ENCODE measurements around the gene EPHB6.
A peak's percentile ranks its signal among the peaks of the same experiment; 100 is the strongest.

EPHB6 gene

GRCh38 chr7:142863891-142864685 lies 9.2 kb downstream of the EPHB6 start:
- Histone ChIP-seq H3K36me3 (ENCODE audit: control insufficient read depth in 4 of 4, insufficient read depth in 4 of 4, low read length in 3 of 4) (peaks cover 9 to 29% (median 17%) of the 10 kb centered on the region in 4 experiments), H3K27ac (ENCODE audit: insufficient read depth in 1 of 2, low read depth in 1 of 2, low read length in 2 of 2, poor library complexity in 1 of 2, severe bottlenecking in 2 of 2) (no peak overlapping the region), H3K27me3 (replicated peaks in 2 of 5; ENCODE audit: control insufficient read depth in 4 of 5, insufficient read depth in 5 of 5, low read length in 4 of 5) (no peaks in the 10 kb centered on the region), H3K4me3 (ENCODE audit: control insufficient read depth in 1 of 7, extremely low read depth in 1 of 7, insufficient read depth in 4 of 7, low read depth in 2 of 7, low read length in 6 of 7) (no peak overlapping the region), H3K4me1 (ENCODE audit: control extremely low read depth in 1 of 4, control insufficient read depth in 4 of 4, insufficient read depth in 4 of 4, low read length in 3 of 4) (peaks cover 0 to 18% (median 15%) of the 10 kb centered on the region in 4 experiments), H3K9me3 (ENCODE audit: control extremely low read depth in 1 of 5, control insufficient read depth in 4 of 5, insufficient read depth in 2 of 5, low read depth in 1 of 5, low read length in 4 of 5) (no peaks in the 10 kb centered on the region)
- ChIA-PET POLR2A (no interaction called here), CTCF (interaction anchor here (0.6 to 5.0 kb wide), 6 partner anchors 8 to 490 kb away, joined by 3 to 28 read pairs (median 4); no protein-coding TSS in a partner anchor)
- DNase-seq = no peak
- WGBS (ENCODE audit: insufficient coverage) = 98% methylated on average over 34 of the region's 37 CpGs

GRCh38 chr7:142864980-142865747 lies 10.3 kb downstream of the EPHB6 start:
- POLR2A ChIA-PET = no interaction called here
- no peak for DNase-seq

GRCh38 chr7:142865766-142866165 lies 10.9 kb downstream of the EPHB6 start:
- no peaks in the 10 kb centered on the region for H3K9me3 ChIP-seq (ENCODE audit: control extremely low read depth in 1 of 5, control insufficient read depth in 4 of 5, insufficient read depth in 2 of 5, low read depth in 1 of 5, low read length in 4 of 5)
- peaks cover 0 to 16% (median 15%) of the 10 kb centered on the region in 4 experiments for H3K4me1 ChIP-seq (ENCODE audit: control extremely low read depth in 1 of 4, control insufficient read depth in 4 of 4, insufficient read depth in 4 of 4, low read length in 3 of 4)
- WGBS (ENCODE audit: insufficient coverage) = 37% methylated on average over 11 of the region's 13 CpGs
- ChIA-PET POLR2A (no interaction called here), CTCF (interaction anchor here (0.6 to 5.0 kb wide), 18 partner anchors 7 to 443 kb away, joined by 3 to 28 read pairs (median 4); partner anchors contain the start of gene EPHB6)
- no peak overlapping the region for H3K27ac ChIP-seq (ENCODE audit: insufficient read depth in 1 of 2, low read depth in 1 of 2, low read length in 2 of 2, poor library complexity in 1 of 2, severe bottlenecking in 2 of 2)
- peak overlapping the region in 2 of 7 experiments; percentile 7 to 23 for H3K4me3 ChIP-seq (ENCODE audit: control insufficient read depth in 1 of 7, extremely low read depth in 1 of 7, insufficient read depth in 4 of 7, low read depth in 2 of 7, low read length in 6 of 7)
- DNase-seq = no peak
- peaks cover 9 to 38% (median 23%) of the 10 kb centered on the region in 4 experiments for H3K36me3 ChIP-seq (ENCODE audit: control insufficient read depth in 4 of 4, insufficient read depth in 4 of 4, low read length in 3 of 4)
- no peaks in the 10 kb centered on the region for H3K27me3 ChIP-seq (replicated peaks in 2 of 5; ENCODE audit: control insufficient read depth in 4 of 5, insufficient read depth in 5 of 5, low read length in 4 of 5)

More at GRCh38 chr7:142864980-142865747, 10.3 kb downstream of the EPHB6 start:
- Histone ChIP-seq H3K36me3 (ENCODE audit: control insufficient read depth in 4 of 4, insufficient read depth in 4 of 4, low read length in 3 of 4) (peaks cover 9 to 32% (median 20%) of the 10 kb centered on the region in 4 experiments), H3K4me3 (ENCODE audit: control insufficient read depth in 1 of 7, extremely low read depth in 1 of 7, insufficient read depth in 4 of 7, low read depth in 2 of 7, low read length in 6 of 7) (peak overlapping the region in 1 of 7 experiments; percentile 23), H3K4me1 (ENCODE audit: control extremely low read depth in 1 of 4, control insufficient read depth in 4 of 4, insufficient read depth in 4 of 4, low read length in 3 of 4) (peaks cover 0 to 16% (median 15%) of the 10 kb centered on the region in 4 experiments), H3K27me3 (replicated peaks in 2 of 5; ENCODE audit: control insufficient read depth in 4 of 5, insufficient read depth in 5 of 5, low read length in 4 of 5) (no peaks in the 10 kb centered on the region), H3K27ac (ENCODE audit: insufficient read depth in 1 of 2, low read depth in 1 of 2, low read length in 2 of 2, poor library complexity in 1 of 2, severe bottlenecking in 2 of 2) (no peak overlapping the region), H3K9me3 (ENCODE audit: control extremely low read depth in 1 of 5, control insufficient read depth in 4 of 5, insufficient read depth in 2 of 5, low read depth in 1 of 5, low read length in 4 of 5) (no peaks in the 10 kb centered on the region)
- 54% methylated on average over 14 of the region's 14 CpGs for WGBS (ENCODE audit: insufficient coverage)
- CTCF ChIA-PET = interaction anchor here (0.9 to 5.0 kb wide), 11 partner anchors 8 to 257 kb away, joined by 3 to 28 read pairs (median 5); partner anchors contain the start of gene EPHB6

- peaks cover 0 to 16% (median 15%) of the 10 kb centered on the region in 4 experiments for H3K4me1 ChIP-seq (ENCODE audit: control extremely low read depth in 1 of 4, control insufficient read depth in 4 of 4, insufficient read depth in 4 of 4, low read length in 3 of 4)
- ChIA-PET CTCF (interaction anchor here (0.6 to 5.0 kb wide), 15 partner anchors 9 to 443 kb away, joined by 3 to 28 read pairs (median 4); partner anchors contain the start of gene EPHB6), POLR2A (no interaction called here)
- no peaks in the 10 kb centered on the region for H3K27me3 ChIP-seq (replicated peaks in 2 of 5; ENCODE audit: control insufficient read depth in 4 of 5, insufficient read depth in 5 of 5, low read length in 4 of 5)
- no peaks in the 10 kb centered on the region for H3K9me3 ChIP-seq (ENCODE audit: control extremely low read depth in 1 of 5, control insufficient read depth in 4 of 5, insufficient read depth in 2 of 5, low read depth in 1 of 5, low read length in 4 of 5)
- no peak overlapping the region for H3K4me3 ChIP-seq (ENCODE audit: control insufficient read depth in 1 of 7, extremely low read depth in 1 of 7, insufficient read depth in 4 of 7, low read depth in 2 of 7, low read length in 6 of 7)
- H3K36me3 ChIP-seq (ENCODE audit: control insufficient read depth in 4 of 4, insufficient read depth in 4 of 4, low read length in 3 of 4) = peaks cover 7 to 43% (median 21%) of the 10 kb centered on the region in 4 experiments
- no peak overlapping the region for H3K27ac ChIP-seq (ENCODE audit: insufficient read depth in 1 of 2, low read depth in 1 of 2, low read length in 2 of 2, poor library complexity in 1 of 2, severe bottlenecking in 2 of 2)
- 77% methylated on average over 11 of the region's 18 CpGs for WGBS (ENCODE audit: insufficient coverage)
- no peak for DNase-seq
Observed at GRCh38 chr7:142866361-142867096, 11.7 kb downstream of the EPHB6 start.

- Histone ChIP-seq H3K9me3 (ENCODE audit: control extremely low read depth in 1 of 5, control insufficient read depth in 4 of 5, insufficient read depth in 2 of 5, low read depth in 1 of 5, low read length in 4 of 5) (no peaks in the 10 kb centered on the region), H3K27ac (ENCODE audit: insufficient read depth in 1 of 2, low read depth in 1 of 2, low read length in 2 of 2, poor library complexity in 1 of 2, severe bottlenecking in 2 of 2) (no peak overlapping the region), H3K4me1 (ENCODE audit: control extremely low read depth in 1 of 4, control insufficient read depth in 4 of 4, insufficient read depth in 4 of 4, low read length in 3 of 4) (peaks cover 0 to 16% (median 15%) of the 10 kb centered on the region in 4 experiments), H3K27me3 (replicated peaks in 2 of 5; ENCODE audit: control insufficient read depth in 4 of 5, insufficient read depth in 5 of 5, low read length in 4 of 5) (no peaks in the 10 kb centered on the region), H3K4me3 (ENCODE audit: control insufficient read depth in 1 of 7, extremely low read depth in 1 of 7, insufficient read depth in 4 of 7, low read depth in 2 of 7, low read length in 6 of 7) (no peak overlapping the region), H3K36me3 (ENCODE audit: control insufficient read depth in 4 of 4, insufficient read depth in 4 of 4, low read length in 3 of 4) (peaks cover 2 to 47% (median 21%) of the 10 kb centered on the region in 4 experiments)
- 83% methylated on average over 1 of the region's 4 CpGs for WGBS (ENCODE audit: insufficient coverage)
- no peak for DNase-seq
- ChIA-PET POLR2A (no interaction called here), CTCF (interaction anchor here (0.6 to 5.0 kb wide), 6 partner anchors 10 to 550 kb away, joined by 3 to 28 read pairs (median 6); partner anchors contain the start of gene EPHB6)
Observed at GRCh38 chr7:142867097-142867378, 12.2 kb downstream of the EPHB6 start.

GRCh38 chr7:142867398-142868187 lies 12.7 kb downstream of the EPHB6 start:
- H3K36me3 ChIP-seq (ENCODE audit: control insufficient read depth in 4 of 4, insufficient read depth in 4 of 4, low read length in 3 of 4) = peaks cover 2 to 51% (median 19%) of the 10 kb centered on the region in 4 experiments
- H3K9me3 ChIP-seq (ENCODE audit: control extremely low read depth in 1 of 5, control insufficient read depth in 4 of 5, insufficient read depth in 2 of 5, low read depth in 1 of 5, low read length in 4 of 5) = no peaks in the 10 kb centered on the region
- ChIA-PET CTCF (interaction anchor here (0.6 to 5.0 kb wide), 7 partner anchors 10 to 551 kb away, joined by 3 to 28 read pairs (median 5); partner anchors contain the start of gene EPHB6), POLR2A (no interaction called here)
- H3K4me1 ChIP-seq (ENCODE audit: control extremely low read depth in 1 of 4, control insufficient read depth in 4 of 4, insufficient read depth in 4 of 4, low read length in 3 of 4) = peaks cover 0 to 16% (median 15%) of the 10 kb centered on the region in 4 experiments
- DNase-seq = no peak
- no peak overlapping the region for H3K4me3 ChIP-seq (ENCODE audit: control insufficient read depth in 1 of 7, extremely low read depth in 1 of 7, insufficient read depth in 4 of 7, low read depth in 2 of 7, low read length in 6 of 7)
- H3K27ac ChIP-seq (ENCODE audit: insufficient read depth in 1 of 2, low read depth in 1 of 2, low read length in 2 of 2, poor library complexity in 1 of 2, severe bottlenecking in 2 of 2) = no peak overlapping the region
- no peaks in the 10 kb centered on the region for H3K27me3 ChIP-seq (replicated peaks in 2 of 5; ENCODE audit: control insufficient read depth in 4 of 5, insufficient read depth in 5 of 5, low read length in 4 of 5)
- WGBS (ENCODE audit: insufficient coverage) = 89% methylated on average over 12 of the region's 18 CpGs

Measured in common myeloid progenitor, CD34-positive (primary cell).